Renal pelvis (tissue), 4 donors: ENCODE results near the gene CPEB3. TPM values are rescaled to one million over a fixed set of nuclear protein-coding genes. Genes with fewer than 3 reads are reported as not detected.
"Not testable (repeated sequence)": the region's sequence is repeated elsewhere in the genome, so short reads cannot be mapped to it uniquely, and the experiment has no call there.

Experiments used
- DNase-seq: peaks from one replicate; pipeline ENCODE4 v3.0.0-alpha.2; 2013
- polyA plus RNA-seq, 3 donors: library from polyadenylated mRNA; unstranded; fragments of 120-200 nt; gene quantifications; one replicate each; pipeline ENCODE4 v1.2.1, GENCODE V29; 2013; ENCODE audit not compliant: insufficient read length in 3 of 3

Gene CPEB3
- polyA plus RNA-seq, 3 donors: 2.7 to 3.6 (median 2.8) TPM

- not testable (repeated sequence) for DNase-seq
Observed at GRCh38 chr10:92216608-92217007, 74.3 kb downstream of the CPEB3 start.

DNA sequence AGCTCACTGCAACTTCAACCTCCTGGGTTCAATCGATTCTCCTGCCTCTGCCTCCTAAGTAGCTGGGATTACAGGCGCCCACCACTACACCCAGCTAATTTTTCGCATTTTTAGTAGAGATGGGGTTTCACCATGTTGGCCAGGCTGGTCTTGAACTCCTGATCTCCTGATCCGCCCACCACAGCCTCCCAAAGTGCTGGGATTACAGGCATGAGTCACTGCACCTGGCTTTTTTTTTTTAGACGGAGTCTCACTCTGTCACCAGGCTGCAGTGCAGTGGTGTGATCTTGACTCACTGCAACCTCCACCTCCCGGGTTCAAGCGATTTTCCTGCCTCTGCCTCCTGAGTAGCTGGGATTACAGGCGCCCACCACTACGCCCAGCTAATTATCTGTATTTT lies 75.7 kb downstream of the CPEB3 start:
- not testable (repeated sequence) for DNase-seq

GRCh38 chr10:92213049-92213448 lies 77.8 kb downstream of the CPEB3 start:
- no peak for DNase-seq

DNA sequence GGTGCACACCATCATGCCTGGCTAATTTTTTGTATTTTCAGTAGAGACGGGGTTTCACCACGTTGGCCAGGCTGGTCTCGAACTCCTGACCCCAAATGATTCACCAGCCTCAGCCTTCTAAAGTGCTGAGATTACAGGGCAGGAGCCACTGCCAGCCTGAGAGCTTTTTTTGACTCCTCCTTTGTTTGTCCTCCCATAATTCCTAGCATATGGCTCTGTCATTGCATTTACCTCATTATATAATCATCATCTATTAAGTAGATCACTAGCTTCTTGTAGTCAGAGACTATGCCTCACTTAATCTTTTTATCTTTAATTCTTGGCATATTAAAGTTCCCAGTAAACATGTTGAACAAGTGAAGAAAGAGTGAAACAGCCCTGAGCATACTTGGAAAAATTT lies 82.1 kb downstream of the CPEB3 start:
- no peak for DNase-seq

- DNase-seq: no peak
Observed at GRCh38 chr10:92208157-92208720, 82.6 kb downstream of the CPEB3 start.

DNA sequence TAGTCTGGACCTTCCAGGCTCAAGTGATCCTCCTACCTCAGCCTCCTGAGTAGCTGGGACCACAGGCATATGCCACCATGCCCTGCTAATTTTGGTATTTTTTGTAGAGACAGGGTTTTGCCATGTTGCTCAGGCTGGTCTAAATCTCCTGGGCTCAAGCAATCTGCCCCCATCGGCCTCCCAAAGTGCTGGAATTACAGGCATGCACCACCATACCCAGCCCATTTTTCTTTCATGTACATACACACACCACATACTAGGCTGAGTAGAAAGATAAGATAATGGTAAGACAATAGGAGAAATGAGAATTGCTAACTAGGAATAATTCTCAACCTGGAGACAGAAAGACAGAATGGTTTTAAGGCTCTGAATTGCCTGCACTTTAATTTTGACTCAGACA lies 83.8 kb downstream of the CPEB3 start:
- no peak for DNase-seq

DNA sequence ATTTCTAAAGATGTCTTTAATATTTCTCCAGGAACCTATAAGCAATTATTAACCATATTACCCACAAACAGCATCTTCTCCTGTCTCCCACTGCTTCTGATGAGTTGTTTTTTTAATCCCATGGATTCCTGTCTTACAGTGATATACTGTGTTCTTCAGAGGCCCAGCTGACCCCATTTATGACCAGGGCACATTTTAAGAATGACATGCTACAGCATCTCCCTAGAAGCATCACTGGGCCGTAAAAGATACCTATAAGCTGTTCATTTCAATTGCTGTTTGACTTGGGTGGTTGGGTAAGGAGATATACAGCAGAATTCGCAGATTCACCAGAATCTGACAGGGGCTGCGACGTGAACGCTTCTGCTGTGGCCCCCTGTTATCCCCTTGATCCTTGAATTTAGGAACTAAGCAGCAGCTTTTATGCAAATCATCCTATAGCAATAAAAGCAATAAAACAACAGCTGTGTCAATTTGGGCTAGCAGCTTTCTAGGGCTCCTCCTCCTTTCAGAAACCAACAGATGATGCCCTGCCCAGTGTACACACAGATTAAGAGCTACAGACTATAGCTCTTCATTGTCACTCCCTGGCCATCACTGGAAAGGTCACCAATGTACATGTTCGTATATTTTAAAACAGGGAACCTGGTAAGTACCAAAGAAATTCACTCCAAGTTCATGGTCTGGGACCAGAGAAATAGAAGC lies 86.8 kb downstream of the CPEB3 start:
- no peak for DNase-seq

- DNase-seq: no peak
Observed at GRCh38 chr10:92202536-92202935, 88.3 kb downstream of the CPEB3 start.

- DNase-seq: no peak
Observed at GRCh38 chr10:92200564-92200963, 90.3 kb downstream of the CPEB3 start.

GRCh38 chr10:92187101-92187500 lies 103.8 kb downstream of the CPEB3 start:
- DNase-seq: no peak

DNA sequence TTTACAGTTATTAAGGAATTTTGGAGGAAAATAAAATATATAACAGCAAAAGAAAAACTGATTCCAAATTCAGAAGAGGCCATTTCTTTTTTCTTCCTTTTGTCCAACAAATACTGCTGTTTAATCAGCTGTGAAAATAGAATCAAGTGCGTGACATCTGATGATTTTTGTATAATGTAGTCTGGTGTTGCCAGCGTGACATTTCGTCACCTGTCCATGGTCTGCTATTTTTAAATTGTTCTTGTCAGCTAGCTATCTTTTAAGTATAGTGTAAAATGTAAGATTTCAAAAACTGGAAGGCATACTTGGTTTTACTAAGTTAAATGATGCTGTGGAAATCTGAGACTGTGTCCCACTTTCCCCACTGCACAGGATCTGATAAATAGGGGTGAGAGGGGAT lies 105.9 kb downstream of the CPEB3 start:
- DNase-seq: no peak

- DNase-seq: no peak
Observed at GRCh38 chr10:92183199-92183598, 107.7 kb downstream of the CPEB3 start.

- DNase-seq: no peak
Observed at GRCh38 chr10:92181575-92181974, 109.3 kb downstream of the CPEB3 start.

DNA sequence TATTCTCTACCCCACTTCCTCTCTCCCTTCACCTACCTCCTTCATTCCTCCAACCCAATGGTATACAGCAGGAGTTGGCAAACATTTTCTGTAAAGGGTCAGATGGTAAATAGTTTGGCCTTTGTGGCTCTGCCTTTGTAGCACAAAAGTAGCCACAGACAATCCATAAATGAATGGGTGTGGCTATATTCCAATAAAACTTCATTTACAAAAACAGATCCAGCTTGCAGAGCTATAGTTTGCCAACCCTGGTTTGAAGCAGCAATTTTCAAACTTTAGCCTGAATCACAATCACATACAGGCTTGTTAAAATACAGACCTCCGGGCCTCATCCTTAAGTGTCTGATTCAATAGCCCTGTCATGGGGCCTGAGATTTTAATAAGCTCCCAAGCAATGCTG lies 110.5 kb downstream of the CPEB3 start:
- no peak for DNase-seq

DNA sequence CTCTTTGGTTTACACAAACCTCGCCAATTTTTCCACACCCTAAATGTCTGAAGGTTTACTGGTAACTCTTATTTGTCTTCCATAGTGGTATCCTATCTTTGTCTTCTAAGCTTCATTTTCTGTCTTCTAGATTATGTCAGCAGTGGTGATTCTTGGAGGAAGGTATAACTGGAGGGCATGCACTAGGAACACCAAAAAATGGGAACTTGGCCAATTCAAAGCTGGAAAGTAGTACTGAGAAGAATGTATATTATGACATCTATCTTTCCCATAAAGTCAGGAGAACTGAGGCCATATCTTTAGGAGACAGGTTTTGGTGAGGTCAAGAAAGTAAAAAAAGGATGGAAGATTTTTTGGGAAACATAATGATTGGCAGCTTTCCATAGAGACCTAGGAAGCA lies 113.3 kb downstream of the CPEB3 start:
- no peak for DNase-seq

DNA sequence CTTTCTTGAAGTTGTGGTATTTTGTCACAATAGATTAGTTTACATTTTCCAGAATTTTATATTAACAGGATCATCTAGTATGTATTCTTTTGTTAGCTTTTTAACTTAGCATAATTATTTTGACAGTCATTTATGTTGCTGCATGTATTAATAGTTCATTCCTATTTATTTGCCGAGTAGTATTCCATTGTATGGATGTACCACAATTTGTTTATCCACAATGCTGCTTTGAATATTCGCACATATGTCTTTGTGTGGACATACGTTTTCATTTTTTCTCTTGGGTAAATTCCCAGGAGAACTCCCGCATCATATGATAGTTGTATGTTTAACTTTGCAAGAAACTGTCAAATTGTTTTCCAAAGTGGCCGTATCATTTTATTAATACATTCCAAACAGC lies 115.7 kb downstream of the CPEB3 start:
- no peak for DNase-seq

DNA sequence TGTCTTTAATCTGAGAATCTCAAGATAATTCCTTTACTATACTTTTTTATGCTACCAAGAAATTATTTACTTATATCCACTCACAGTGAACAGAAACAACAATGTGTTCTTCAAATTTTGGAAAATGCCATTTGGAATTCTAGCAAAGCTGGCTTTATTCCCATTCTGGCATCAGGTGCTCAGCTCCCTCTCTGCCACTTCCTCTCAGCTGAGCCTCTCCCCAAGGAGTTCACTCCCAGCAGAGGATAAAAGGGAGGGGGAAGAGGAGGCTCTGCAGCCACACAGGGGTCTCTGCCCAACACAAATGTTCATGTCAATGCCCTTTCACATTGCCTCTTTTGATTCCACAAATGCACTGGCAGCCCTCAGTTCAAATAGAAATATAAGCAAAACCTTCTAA lies 116.9 kb downstream of the CPEB3 start:
- no peak for DNase-seq

GRCh38 chr10:92164036-92164696 lies 126.7 kb downstream of the CPEB3 start:
- no peak for DNase-seq

- no peak for DNase-seq
Observed at GRCh38 chr10:92162541-92162940, 128.3 kb downstream of the CPEB3 start.

GRCh38 chr10:92156874-92157773 lies 133.8 kb downstream of the CPEB3 start:
- peak; percentile 10 for DNase-seq

DNA sequence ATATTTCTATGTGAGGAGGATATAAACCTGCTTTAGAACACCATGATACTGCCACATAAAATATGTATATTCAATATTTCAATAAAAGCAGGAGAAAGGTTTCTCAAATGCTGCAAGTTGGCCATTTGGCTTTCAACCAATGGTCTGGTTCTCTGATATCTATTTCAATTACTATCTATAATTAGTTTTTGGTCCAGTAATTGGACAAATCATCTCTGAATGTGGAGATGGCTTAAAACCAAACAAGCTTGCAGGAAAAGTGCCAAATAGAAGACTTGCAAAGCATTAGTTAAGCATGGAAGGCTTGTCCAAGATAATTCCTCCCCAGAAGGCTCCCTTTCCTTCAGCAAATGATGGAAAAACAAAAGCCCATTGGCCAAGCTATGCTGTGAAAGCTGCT lies 140.1 kb downstream of the CPEB3 start:
- no peak for DNase-seq

DNA sequence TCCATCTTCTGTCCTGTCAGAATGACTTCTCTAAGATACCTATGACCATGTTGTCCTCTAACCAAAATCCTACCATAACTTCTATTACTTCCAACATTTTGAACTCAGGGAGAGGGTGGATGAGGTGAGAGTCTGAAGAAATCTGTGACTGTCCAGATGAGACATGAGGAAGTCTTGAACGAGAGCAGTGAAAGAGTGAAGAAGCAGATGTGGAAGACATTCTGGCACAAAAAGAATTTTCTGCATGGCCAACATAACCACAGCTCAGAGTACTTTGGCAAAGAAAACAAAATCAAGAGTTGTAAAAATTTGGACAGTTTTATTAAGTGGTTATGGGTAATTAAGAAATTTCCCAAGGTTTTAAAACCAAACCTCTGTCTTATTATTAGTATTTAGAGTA lies 141.6 kb downstream of the CPEB3 start:
- no peak for DNase-seq
